Activated T-cell treated with anti-CD3 and anti-CD28 coated beads, Interleukin-2, amount 50 U/mL, for 72 hours (primary cell): ENCODE data around the gene ADISSP. TPM values are rescaled to one million over a fixed set of nuclear protein-coding genes. Genes with fewer than 3 reads are reported as not detected.

Experiments used
- ATAC-seq, 2 donors: fragments of 150-1000 bp; cut with Tn5 transposase; replicated peaks in 1 of 2; 2 replicates each; pipeline ENCODE4 v1.10.0; 2021; ENCODE audit warnings: moderate library complexity in 2 of 2, mild to moderate bottlenecking in 1 of 2
- DNase-seq, 2 donors: peaks; one replicate each; pipeline ENCODE4 v3.0.0; 2021 to 2022; ENCODE audit warnings: mixed read lengths in 1 of 2
- H3K27ac Mint-ChIP-seq: one replicate; pipeline ENCODE4 v1.8.0; 2022; ENCODE audit warnings: mild to moderate bottlenecking, moderate library complexity, mixed read lengths
- H3K27me3 Mint-ChIP-seq: one replicate; pipeline ENCODE4 v1.8.0; 2022; ENCODE audit warnings: low read depth, mixed read lengths
- H3K36me3 Mint-ChIP-seq, 2 donors: one replicate each; pipeline ENCODE4 v1.8.0; 2022; ENCODE audit warnings: mixed read lengths in 2 of 2, mild to moderate bottlenecking in 1 of 2; ENCODE audit not compliant: insufficient read depth in 2 of 2
- H3K4me1 Mint-ChIP-seq: one replicate; pipeline ENCODE4 v1.8.0; 2022; ENCODE audit warnings: low read depth, mixed read lengths
- H3K4me3 Mint-ChIP-seq, 2 donors: one replicate each; pipeline ENCODE4 v1.8.0; 2022; ENCODE audit warnings: mild to moderate bottlenecking in 2 of 2, mixed read lengths in 2 of 2, moderate library complexity in 2 of 2
- H3K9me3 Mint-ChIP-seq, 2 donors: one replicate each; pipeline ENCODE4 v1.8.0; 2022; ENCODE audit warnings: mixed read lengths in 2 of 2
- total RNA-seq, 2 donors: library from RNA; stranded (reverse); gene quantifications; one replicate each; pipeline ENCODE4 v1.2.3, GENCODE V29; 2022

The ADISSP gene
- total RNA-seq, 2 donors from 2014 or later = 26.3 to 35.8 TPM

GRCh38 chr20:3765171-3765882, 2.2 kb downstream of the ADISSP start:
- Mint-ChIP-seq H3K27ac (no peak overlapping the region), H3K9me3 (no peaks in the 10 kb centered on the region), H3K27me3 (no peaks in the 10 kb centered on the region), H3K4me3 (peak overlapping the region in 1 of 2 donors; percentile 94), H3K36me3 (peaks cover 0 to 1% of the 10 kb centered on the region in 2 donors), H3K4me1 (peaks cover 41% of the 10 kb centered on the region)
- ATAC-seq (no peak), DNase-seq (no peak)

GRCh38 chr20:3764659-3765058, 2.9 kb downstream of the ADISSP start:
- no peaks in the 10 kb centered on the region for H3K9me3 Mint-ChIP-seq
- DNase-seq (no peak), ATAC-seq (no peak)
- H3K27me3 Mint-ChIP-seq = no peaks in the 10 kb centered on the region
- peaks cover 0 to 1% of the 10 kb centered on the region in 2 donors for H3K36me3 Mint-ChIP-seq
- no peak overlapping the region for H3K4me3 Mint-ChIP-seq
- H3K4me1 Mint-ChIP-seq = peaks cover 45% of the 10 kb centered on the region
- no peak overlapping the region for H3K27ac Mint-ChIP-seq

- Mint-ChIP-seq H3K4me3 (no peak overlapping the region), H3K4me1 (peaks cover 38% of the 10 kb centered on the region), H3K27ac (no peak overlapping the region), H3K9me3 (no peaks in the 10 kb centered on the region), H3K36me3 (peaks cover 0 to 1% of the 10 kb centered on the region in 2 donors), H3K27me3 (no peaks in the 10 kb centered on the region)
- ATAC-seq (no peak), DNase-seq (no peak)
Observed at GRCh38 chr20:3763671-3764601, 3.6 kb downstream of the ADISSP start.

- no peak for ATAC-seq
- H3K27ac Mint-ChIP-seq = no peak overlapping the region
- H3K9me3 Mint-ChIP-seq = no peaks in the 10 kb centered on the region
- H3K4me1 Mint-ChIP-seq = peaks cover 18% of the 10 kb centered on the region
- no peak overlapping the region for H3K4me3 Mint-ChIP-seq
- H3K36me3 Mint-ChIP-seq = peaks cover 0 to 6% of the 10 kb centered on the region in 2 donors
- DNase-seq = no peak
- no peaks in the 10 kb centered on the region for H3K27me3 Mint-ChIP-seq
Observed at GRCh38 chr20:3760655-3761348, 6.8 kb downstream of the ADISSP start.

GRCh38 chr20:3759884-3760283, 7.7 kb downstream of the ADISSP start:
- H3K27ac Mint-ChIP-seq = no peak overlapping the region
- no peak for ATAC-seq
- H3K36me3 Mint-ChIP-seq = peaks cover 0 to 6% of the 10 kb centered on the region in 2 donors
- H3K4me3 Mint-ChIP-seq = no peak overlapping the region
- no peaks in the 10 kb centered on the region for H3K27me3 Mint-ChIP-seq
- no peak for DNase-seq
- peaks cover 12% of the 10 kb centered on the region for H3K4me1 Mint-ChIP-seq
- no peaks in the 10 kb centered on the region for H3K9me3 Mint-ChIP-seq

- Mint-ChIP-seq H3K9me3 (no peaks in the 10 kb centered on the region), H3K4me1 (peaks cover 12% of the 10 kb centered on the region), H3K4me3 (no peak overlapping the region), H3K27ac (no peak overlapping the region), H3K27me3 (no peaks in the 10 kb centered on the region), H3K36me3 (peaks cover 0 to 6% of the 10 kb centered on the region in 2 donors)
- no peak for DNase-seq
- ATAC-seq = no peak
Observed at GRCh38 chr20:3759316-3759823, 8.2 kb downstream of the ADISSP start.

GRCh38 chr20:3758566-3758965, 9.0 kb downstream of the ADISSP start:
- Mint-ChIP-seq H3K27me3 (no peaks in the 10 kb centered on the region), H3K27ac (no peak overlapping the region), H3K9me3 (no peaks in the 10 kb centered on the region), H3K4me3 (no peak overlapping the region), H3K4me1 (peaks cover 12% of the 10 kb centered on the region), H3K36me3 (peaks cover 0 to 6% of the 10 kb centered on the region in 2 donors)
- ATAC-seq (no peak), DNase-seq (no peak)

GRCh38 chr20:3757268-3757667, 10.3 kb downstream of the ADISSP start:
- peaks cover 22% of the 10 kb centered on the region for H3K4me1 Mint-ChIP-seq
- DNase-seq = no peak
- ATAC-seq = no peak
- H3K27me3 Mint-ChIP-seq = no peaks in the 10 kb centered on the region
- H3K27ac Mint-ChIP-seq = no peak overlapping the region
- H3K9me3 Mint-ChIP-seq = no peaks in the 10 kb centered on the region
- no peak overlapping the region for H3K4me3 Mint-ChIP-seq
- peaks cover 0 to 6% of the 10 kb centered on the region in 2 donors for H3K36me3 Mint-ChIP-seq

- Mint-ChIP-seq H3K4me1 (peaks cover 26% of the 10 kb centered on the region), H3K27ac (peak overlapping the region; percentile 57), H3K27me3 (no peaks in the 10 kb centered on the region), H3K9me3 (no peaks in the 10 kb centered on the region), H3K4me3 (no peak overlapping the region), H3K36me3 (peaks cover 0 to 6% of the 10 kb centered on the region in 2 donors)
- no peak for DNase-seq
- no peak for ATAC-seq
Observed at GRCh38 chr20:3755814-3756480, 11.6 kb downstream of the ADISSP start.

GRCh38 chr20:3755269-3755668, 12.3 kb downstream of the ADISSP start:
- no peak overlapping the region for H3K27ac Mint-ChIP-seq

GRCh38 chr20:3754276-3754630, 13.3 kb downstream of the ADISSP start:
- DNase-seq (no peak), ATAC-seq (no peak)
- peaks cover 0 to 6% of the 10 kb centered on the region in 2 donors for H3K36me3 Mint-ChIP-seq
- H3K27me3 Mint-ChIP-seq = no peaks in the 10 kb centered on the region
- no peaks in the 10 kb centered on the region for H3K9me3 Mint-ChIP-seq
- H3K27ac Mint-ChIP-seq = no peak overlapping the region
- H3K4me3 Mint-ChIP-seq = no peak overlapping the region
- H3K4me1 Mint-ChIP-seq = peaks cover 13% of the 10 kb centered on the region

More at GRCh38 chr20:3755269-3755668, 12.3 kb downstream of the ADISSP start:
- H3K27me3 Mint-ChIP-seq = no peaks in the 10 kb centered on the region
- H3K4me3 Mint-ChIP-seq = no peak overlapping the region
- H3K4me1 Mint-ChIP-seq = peaks cover 20% of the 10 kb centered on the region
- H3K36me3 Mint-ChIP-seq = peaks cover 0 to 6% of the 10 kb centered on the region in 2 donors
- H3K9me3 Mint-ChIP-seq = no peaks in the 10 kb centered on the region
- DNase-seq = no peak
- no peak for ATAC-seq

GRCh38 chr20:3753501-3754275, 13.9 kb downstream of the ADISSP start:
- H3K4me3 Mint-ChIP-seq = no peak overlapping the region
- H3K27ac Mint-ChIP-seq = no peak overlapping the region
- no peaks in the 10 kb centered on the region for H3K9me3 Mint-ChIP-seq
- ATAC-seq = no peak
- DNase-seq = no peak
- H3K36me3 Mint-ChIP-seq = peaks cover 0 to 6% of the 10 kb centered on the region in 2 donors
- H3K4me1 Mint-ChIP-seq = peaks cover 13% of the 10 kb centered on the region
- H3K27me3 Mint-ChIP-seq = no peaks in the 10 kb centered on the region
